ENCODE data around the gene IMMP2L.

IMMP2L gene

DNA sequence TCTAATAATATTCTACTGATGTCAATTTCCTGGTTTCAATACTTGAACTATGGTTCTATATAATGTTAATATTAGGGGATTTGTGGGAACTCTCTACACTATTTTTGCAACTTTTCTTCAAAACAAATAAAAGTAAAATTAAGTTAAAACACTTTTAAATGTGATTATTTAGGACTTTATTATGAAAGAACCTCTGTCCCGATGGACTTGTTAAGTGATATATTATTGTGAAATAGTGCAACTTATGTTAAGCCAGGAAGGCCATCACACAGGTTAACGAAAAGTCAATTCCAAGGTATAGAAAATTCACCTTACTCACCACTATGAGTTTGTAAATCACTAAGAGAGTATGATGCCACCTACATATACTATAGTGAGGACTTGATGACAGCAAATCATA lies 79.2 kb downstream of the IMMP2L start:
- ChIA-PET CTCF (no interaction called here), POLR2A (no interaction called here)
- DNase-seq (ENCODE audit: extremely low spot score): no peak
- no peak for TF ChIP-seq FOXK2 (IDR thresholded peaks at IDR 0.05)
- TF ChIP-seq, protein P1, sequence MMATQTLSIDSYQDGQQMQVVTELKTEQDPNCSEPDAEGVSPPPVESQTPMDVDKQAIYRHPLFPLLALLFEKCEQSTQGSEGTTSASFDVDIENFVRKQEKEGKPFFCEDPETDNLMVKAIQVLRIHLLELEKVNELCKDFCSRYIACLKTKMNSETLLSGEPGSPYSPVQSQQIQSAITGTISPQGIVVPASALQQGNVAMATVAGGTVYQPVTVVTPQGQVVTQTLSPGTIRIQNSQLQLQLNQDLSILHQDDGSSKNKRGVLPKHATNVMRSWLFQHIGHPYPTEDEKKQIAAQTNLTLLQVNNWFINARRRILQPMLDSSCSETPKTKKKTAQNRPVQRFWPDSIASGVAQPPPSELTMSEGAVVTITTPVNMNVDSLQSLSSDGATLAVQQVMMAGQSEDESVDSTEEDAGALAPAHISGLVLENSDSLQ (IDR thresholded peaks at IDR 0.05): no peak

DNA sequence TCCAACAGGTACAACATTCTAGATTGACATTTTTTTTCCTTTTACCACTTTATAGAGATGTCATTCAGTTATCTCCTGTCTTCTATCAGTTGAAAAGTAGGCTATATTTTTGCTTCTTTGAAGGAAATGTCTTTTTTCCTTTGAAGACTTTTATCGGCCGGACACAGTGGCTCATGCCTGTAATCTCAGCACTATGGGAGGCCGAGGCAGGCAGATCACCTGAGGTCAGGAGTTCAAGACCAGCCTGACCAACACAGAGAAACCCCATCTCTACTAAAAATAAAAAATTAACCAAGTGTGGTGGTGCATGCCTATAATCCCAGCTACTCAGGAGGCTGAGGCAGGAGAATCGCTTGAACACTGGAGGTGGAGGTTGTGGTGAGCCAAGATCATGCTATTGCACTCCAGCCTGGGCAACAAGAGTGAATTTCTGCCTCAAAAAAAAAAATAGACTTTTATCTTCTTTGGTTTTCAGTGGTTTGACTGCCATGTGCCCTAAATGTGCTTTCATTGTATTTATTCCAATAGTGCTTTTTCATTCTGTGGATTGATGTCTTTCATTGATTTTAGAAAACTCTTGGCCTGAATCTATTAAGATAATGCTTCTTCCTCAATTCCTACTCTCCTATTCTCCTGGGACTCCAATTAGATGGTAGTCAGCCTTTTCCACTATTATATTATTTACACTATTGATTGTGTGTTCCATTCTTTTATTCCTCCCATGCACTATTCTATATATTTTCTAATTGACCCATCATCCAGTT lies 84.6 kb downstream of the IMMP2L start:
- TF ChIP-seq HDGF (IDR thresholded peaks at IDR 0.05; ENCODE audit: borderline replicate concordance) (no peak), SUZ12 (IDR thresholded peaks at IDR 0.05) (no peak), ELF4 (IDR thresholded peaks at IDR 0.05) (no peak), NFRKB (IDR thresholded peaks at IDR 0.05) (no peak), ARNT (IDR thresholded peaks at IDR 0.05) (no peak), ZNF384 (IDR thresholded peaks at IDR 0.05) (no peak), L3MBTL2 (conservative IDR thresholded peaks at IDR 0.05) (no peak), LEF1 (IDR thresholded peaks at IDR 0.05; ENCODE audit: borderline replicate concordance) (no peak), SP1 (IDR thresholded peaks at IDR 0.05) (no peak), FOXA1 (IDR thresholded peaks at IDR 0.05) (no peak), TARDBP (IDR thresholded peaks at IDR 0.05) (no peak), CTBP1 (IDR thresholded peaks at IDR 0.05; ENCODE audit: borderline replicate concordance) (no peak), FOXM1 (IDR thresholded peaks at IDR 0.05; ENCODE audit: borderline replicate concordance) (no peak), FOXK2 (IDR thresholded peaks at IDR 0.05) (no peak), BHLHE40 (IDR thresholded peaks at IDR 0.05; ENCODE audit: borderline replicate concordance) (no peak)
- TF ChIP-seq, protein P1 (IDR thresholded peaks at IDR 0.05): no peak
- DNase-seq (ENCODE audit: extremely low spot score): no peak
- ChIA-PET POLR2A (no interaction called here), CTCF (no interaction called here)

DNA sequence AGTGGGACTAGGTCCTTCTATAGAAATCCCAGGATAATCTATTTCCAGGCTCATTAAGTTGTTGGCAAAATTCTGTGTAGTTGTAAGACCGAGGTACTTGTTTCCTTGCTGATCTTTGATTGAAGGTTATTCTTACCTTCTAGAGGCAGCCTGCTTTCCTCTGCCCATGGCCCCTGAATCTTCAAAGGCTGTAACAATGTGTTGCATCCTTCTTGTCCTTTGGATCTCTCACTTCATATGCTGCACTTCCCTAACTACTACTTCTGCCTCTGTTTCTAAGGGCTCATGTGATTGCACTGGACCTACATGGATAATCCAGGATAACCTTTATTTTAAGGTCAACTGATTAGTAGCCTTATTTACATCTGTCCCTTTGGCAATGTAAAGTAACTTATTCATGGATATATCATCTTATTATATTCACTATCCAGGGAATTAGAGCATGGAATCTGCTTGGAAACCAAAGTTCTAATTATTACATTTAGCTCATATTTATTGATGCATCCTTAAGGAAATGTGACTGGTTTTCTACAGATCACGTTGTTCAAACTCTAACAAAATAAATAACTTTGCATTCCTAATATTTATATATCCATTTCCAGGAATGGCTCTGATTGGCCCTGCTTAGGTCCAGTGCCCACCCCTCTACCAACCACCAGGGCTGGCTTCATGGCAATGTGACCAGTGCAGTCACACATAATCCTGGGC lies 85.6 kb downstream of the IMMP2L start:
- ChIA-PET CTCF (no interaction called here), POLR2A (no interaction called here)
- no peak for DNase-seq (ENCODE audit: extremely low spot score)
- TF ChIP-seq SUZ12 (IDR thresholded peaks at IDR 0.05): no peak

DNA sequence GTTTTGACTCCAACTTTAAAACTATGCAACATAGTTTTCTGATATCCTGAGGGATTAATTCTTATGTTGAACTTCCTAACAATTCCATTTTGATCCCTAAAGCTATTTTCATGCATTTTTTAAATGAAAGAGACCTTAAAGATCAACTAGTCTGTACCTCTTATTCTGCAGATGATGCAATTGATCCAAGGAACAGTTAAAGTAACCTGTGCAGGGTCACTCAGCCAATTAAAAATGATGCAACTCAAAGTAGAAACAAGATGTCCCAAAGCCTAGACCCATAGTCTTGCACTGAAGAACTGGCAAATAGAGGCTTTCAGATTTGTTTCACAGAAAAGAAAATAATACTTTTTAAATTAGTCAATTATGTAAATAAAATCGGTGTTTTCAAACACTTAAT lies 86.3 kb downstream of the IMMP2L start:
- ChIA-PET POLR2A (no interaction called here), CTCF (no interaction called here)
- TF ChIP-seq ZNF384 (IDR thresholded peaks at IDR 0.05): no peak
- no peak for TF ChIP-seq CTBP1 (IDR thresholded peaks at IDR 0.05; ENCODE audit: borderline replicate concordance)
- TF ChIP-seq, protein P1 (IDR thresholded peaks at IDR 0.05): no peak
- TF ChIP-seq TARDBP (IDR thresholded peaks at IDR 0.05): no peak
- no peak for TF ChIP-seq FOXA1 (IDR thresholded peaks at IDR 0.05)
- no peak for TF ChIP-seq BHLHE40 (IDR thresholded peaks at IDR 0.05; ENCODE audit: borderline replicate concordance)
- no peak for TF ChIP-seq HDGF (IDR thresholded peaks at IDR 0.05; ENCODE audit: borderline replicate concordance)
- no peak for TF ChIP-seq SUZ12 (IDR thresholded peaks at IDR 0.05)
- TF ChIP-seq FOXK2 (IDR thresholded peaks at IDR 0.05): no peak
- no peak for TF ChIP-seq ARNT (IDR thresholded peaks at IDR 0.05)
- no peak for TF ChIP-seq L3MBTL2 (conservative IDR thresholded peaks at IDR 0.05)
- TF ChIP-seq SP1 (IDR thresholded peaks at IDR 0.05): no peak
- no peak for TF ChIP-seq LEF1 (IDR thresholded peaks at IDR 0.05; ENCODE audit: borderline replicate concordance)
- no peak for TF ChIP-seq FOXM1 (IDR thresholded peaks at IDR 0.05; ENCODE audit: borderline replicate concordance)
- DNase-seq (ENCODE audit: extremely low spot score): no peak

DNA sequence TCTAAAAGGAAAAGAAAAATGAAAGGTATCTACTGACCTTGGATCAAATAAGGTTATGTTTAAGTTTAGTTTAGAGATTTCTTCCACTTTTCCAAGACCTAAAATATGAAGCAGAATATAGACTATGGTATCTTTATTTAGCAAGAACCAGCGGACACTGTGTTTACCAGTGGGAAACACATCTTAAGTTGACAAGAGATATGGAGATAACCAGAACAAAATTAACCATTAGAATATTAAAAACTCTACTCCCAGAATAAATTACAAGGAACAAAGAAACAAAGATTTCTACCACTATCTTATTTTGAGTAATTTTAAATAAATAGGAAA lies 86.9 kb downstream of the IMMP2L start:
- ChIA-PET POLR2A (no interaction called here), CTCF (no interaction called here)
- DNase-seq (ENCODE audit: extremely low spot score): no peak
- TF ChIP-seq HDGF (IDR thresholded peaks at IDR 0.05; ENCODE audit: borderline replicate concordance): no peak
- no peak for TF ChIP-seq BHLHE40 (IDR thresholded peaks at IDR 0.05; ENCODE audit: borderline replicate concordance)
- no peak for TF ChIP-seq L3MBTL2 (conservative IDR thresholded peaks at IDR 0.05)
- TF ChIP-seq CTBP1 (IDR thresholded peaks at IDR 0.05; ENCODE audit: borderline replicate concordance): no peak
- TF ChIP-seq FOXM1 (IDR thresholded peaks at IDR 0.05; ENCODE audit: borderline replicate concordance): no peak
- no peak for TF ChIP-seq FOXK2 (IDR thresholded peaks at IDR 0.05)
- TF ChIP-seq ELF4 (IDR thresholded peaks at IDR 0.05): no peak

DNA sequence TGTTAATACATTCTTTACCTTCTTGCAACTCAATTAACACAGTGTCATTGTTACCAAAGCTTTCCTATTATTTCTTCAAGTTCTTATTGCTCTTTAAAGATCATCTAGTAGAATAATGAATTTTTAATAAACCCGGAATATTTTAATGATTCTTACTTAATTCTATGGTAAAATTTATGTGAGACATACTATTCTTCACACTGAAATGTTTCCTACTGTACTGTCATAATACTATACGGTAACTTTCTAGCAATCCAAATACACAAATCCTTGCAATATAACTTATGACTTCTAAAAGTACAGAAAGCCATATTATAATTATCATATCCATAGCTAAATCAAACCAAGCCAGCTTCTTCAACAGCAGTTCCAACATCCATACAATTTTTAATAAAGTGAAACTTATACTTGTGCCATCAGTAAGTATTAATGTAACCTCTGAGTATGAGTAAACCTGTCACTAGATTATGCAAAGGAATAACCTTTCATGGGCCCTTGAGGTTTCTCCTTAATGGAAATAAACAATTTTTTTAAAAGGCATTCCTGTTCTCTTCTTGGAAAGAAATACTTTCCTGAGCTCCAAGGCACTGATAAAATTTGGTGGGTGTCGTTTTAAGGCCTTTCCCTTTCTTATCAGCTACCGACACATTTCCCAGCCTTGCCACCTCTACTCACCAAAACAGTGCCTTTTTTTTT lies 87.4 kb downstream of the IMMP2L start:
- TF ChIP-seq SP1 (IDR thresholded peaks at IDR 0.05) (no peak), CTBP1 (IDR thresholded peaks at IDR 0.05; ENCODE audit: borderline replicate concordance) (no peak), BHLHE40 (IDR thresholded peaks at IDR 0.05; ENCODE audit: borderline replicate concordance) (no peak), HDGF (IDR thresholded peaks at IDR 0.05; ENCODE audit: borderline replicate concordance) (no peak), FOXM1 (IDR thresholded peaks at IDR 0.05; ENCODE audit: borderline replicate concordance) (no peak), ARNT (IDR thresholded peaks at IDR 0.05) (no peak), FOXA1 (IDR thresholded peaks at IDR 0.05) (no peak), SUZ12 (IDR thresholded peaks at IDR 0.05) (no peak), TARDBP (IDR thresholded peaks at IDR 0.05) (no peak), L3MBTL2 (conservative IDR thresholded peaks at IDR 0.05) (no peak)
- CTCF ChIA-PET: no interaction called here
- POLR2A ChIA-PET: no interaction called here
- DNase-seq (ENCODE audit: extremely low spot score): no peak
